SK-MEL-5 (cell line): ENCODE data around the gene SEMA3D. TPM values are rescaled to one million over a fixed set of nuclear protein-coding genes. Genes with fewer than 3 reads are reported as not detected.

Experiments
- DNase-seq: peaks from one replicate; pipeline ENCODE4 v3.0.0-alpha.2; 2016; ENCODE audit warnings: low read depth, low spot score
- in situ Hi-C: cut with HindIII; loops from 2 replicates; pipeline ENCODE4 v1.10.0; 2016; ENCODE audit warnings: low sequenced_read_pairs, high pct_unique_total_duplicates, low pct_unique_long_range_greater_than_20kb
- total RNA-seq: library from RNA; depleted of rRNA; stranded (reverse); fragments of >200 nt; shearing (Covaris generic); gene quantifications from 2 replicates; pipeline ENCODE4 v1.2.3, GENCODE V29; 2014

The SEMA3D gene
- total RNA-seq, 1 experiment from 2014 or later, result 0.95 TPM

DNA sequence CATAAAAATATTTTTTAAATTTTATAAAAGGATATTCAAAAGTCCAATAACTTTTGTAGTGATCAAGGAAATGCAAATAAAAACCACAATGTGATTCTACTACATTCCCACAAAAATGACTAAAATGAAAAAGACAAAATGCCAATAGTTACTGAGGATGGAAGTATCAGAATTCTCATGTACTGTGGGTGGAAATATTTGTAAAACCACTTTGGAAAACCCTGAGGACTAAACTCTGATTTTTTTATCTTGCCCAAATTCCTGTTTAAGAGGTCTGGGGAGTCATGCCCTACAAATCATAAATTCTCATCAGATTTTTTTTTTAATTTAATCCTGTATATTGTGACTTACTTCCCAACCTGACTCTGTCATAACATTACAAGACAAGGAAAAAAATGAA, 9.8 kb upstream of the SEMA3D start:
- no peak for DNase-seq
- in situ Hi-C loops, result no loop called here

DNA sequence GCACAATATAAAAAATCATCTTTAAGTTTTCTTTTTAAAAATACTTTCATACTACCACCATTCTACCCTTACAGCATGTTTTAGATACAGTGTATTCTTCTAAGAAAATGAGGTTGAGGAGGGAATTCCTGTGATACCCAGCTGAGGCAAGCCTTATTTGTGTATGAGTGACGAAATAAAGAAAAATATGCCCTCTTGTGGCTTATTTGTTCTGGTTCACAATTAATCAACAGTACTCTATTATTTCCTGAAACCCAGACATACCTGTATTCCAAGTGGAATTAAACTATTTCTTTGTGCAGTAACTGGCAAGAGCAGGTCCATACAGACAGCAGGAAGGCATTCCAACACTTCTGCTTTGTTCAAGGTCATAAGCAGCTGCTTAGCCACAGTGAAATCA, 4.5 kb upstream of the SEMA3D start:
- DNase-seq, result peak; percentile 69
- in situ Hi-C loops, result no loop called here

DNA sequence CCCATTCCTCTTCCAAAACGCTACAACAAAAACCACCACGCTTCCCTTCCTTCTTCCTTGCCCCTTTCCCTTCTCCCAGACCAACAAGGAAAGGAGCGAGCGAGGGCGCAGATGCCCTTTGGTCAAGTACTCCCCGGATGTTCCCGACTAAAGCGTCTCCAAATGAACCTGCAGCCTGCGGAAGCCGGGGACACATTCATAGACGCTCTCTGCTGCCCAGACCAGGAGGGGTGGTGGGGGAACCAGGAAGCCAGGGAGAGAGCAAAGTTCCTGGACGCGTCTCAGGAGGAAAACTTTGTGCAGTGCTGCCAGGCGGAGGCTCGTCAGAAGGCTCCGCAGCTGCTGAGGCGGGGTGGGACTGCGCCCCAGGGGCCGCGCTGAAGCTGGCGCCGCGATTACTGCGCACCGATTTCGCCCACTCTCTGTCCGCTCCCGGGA, 754 bp downstream of the SEMA3D start:
- peak; percentile 37 for DNase-seq
- in situ Hi-C loops, result no loop called here

DNA sequence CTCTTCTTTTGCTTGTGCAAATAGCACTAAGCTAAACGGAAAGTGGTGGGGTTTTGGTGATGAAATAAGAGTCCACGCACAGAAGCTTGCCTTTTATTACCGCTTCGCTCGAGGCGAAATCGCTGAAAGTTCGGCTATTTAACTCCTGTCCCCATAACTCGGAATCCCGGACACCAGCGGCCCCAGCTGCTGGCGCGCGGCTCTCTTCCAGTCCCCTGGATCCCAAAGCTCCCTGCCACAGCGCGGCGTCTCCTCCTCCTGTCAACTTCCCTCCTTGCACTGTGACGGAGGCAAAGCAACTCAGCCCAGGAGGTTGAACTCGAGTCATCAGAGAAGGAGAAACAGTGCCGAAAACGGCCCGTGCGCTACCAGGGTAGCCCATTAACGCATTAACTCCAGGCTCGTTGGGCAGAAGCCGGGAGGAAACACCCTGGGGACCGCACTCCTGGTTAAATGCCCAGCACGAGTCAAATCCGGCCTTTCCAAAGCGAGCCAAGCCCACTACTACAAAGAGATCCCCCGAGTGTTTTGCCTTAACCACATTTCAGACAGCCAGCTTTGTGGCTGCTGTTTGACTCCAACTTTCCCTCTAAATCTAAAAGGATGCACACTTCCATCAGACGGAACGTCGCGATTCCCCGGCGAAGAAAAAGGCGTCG, 1.3 kb downstream of the SEMA3D start:
- in situ Hi-C loops, result no loop called here
- peak; percentile 65 for DNase-seq

DNA sequence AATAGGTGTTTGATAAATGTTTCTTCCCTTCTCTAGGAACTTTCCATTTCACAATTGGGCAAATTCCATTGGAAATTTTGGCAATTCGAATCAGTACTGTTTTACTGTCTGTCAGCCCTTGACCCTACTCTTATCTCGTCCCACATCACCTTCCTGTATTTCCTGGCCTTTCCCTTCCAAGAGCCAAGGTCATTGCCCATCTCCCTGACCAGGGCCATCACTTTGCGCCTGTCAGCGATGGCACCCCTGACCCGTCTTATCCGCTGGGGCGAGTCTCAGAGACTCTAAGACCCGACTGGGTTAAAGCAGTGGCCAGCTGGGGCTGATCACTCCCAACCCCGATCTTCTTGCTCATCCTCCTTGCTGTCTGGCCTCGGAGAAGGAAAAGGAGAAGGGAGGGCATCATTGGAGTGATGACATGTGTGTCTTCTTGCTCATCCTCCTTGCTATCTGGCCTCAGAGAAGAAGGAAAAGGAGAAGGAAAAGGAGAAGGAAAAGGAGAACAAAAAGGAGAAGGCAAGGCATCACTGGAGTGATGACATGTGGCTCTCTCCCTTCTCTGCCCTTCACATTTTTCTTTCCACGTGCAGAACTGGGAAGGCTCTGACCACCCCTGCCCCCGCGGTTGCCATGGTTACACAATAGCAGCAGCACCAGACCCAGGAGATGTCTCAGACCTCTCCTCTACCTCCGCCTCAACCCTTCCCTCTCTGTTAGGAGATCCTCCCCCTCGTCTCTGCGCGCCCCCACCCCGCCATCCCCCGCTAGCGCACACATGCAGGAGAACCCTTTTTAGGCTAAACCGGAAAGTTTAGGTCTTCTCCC, 2.0 kb downstream of the SEMA3D start:
- in situ Hi-C loops, result no loop called here
- peak; percentile 28 for DNase-seq

DNA sequence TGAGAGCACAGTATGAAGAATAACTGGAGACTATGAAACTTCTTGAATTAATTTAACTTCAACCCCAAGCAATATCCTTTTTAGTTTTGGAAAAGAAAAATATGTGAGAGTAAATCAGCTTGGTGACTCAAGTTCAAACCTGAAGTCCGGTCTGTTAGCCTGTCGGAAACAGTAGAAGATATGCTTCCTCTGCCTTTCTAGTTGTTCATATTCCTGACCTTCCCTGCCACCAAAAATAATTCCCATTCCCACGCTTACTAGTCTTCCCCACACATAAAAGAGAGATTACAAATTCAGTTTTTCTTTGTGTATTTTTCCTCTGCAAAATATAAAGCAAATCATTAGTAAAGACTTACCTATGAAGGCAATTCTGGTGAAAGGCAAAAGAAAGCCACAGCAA, 3.6 kb downstream of the SEMA3D start:
- DNase-seq, result no peak

DNA sequence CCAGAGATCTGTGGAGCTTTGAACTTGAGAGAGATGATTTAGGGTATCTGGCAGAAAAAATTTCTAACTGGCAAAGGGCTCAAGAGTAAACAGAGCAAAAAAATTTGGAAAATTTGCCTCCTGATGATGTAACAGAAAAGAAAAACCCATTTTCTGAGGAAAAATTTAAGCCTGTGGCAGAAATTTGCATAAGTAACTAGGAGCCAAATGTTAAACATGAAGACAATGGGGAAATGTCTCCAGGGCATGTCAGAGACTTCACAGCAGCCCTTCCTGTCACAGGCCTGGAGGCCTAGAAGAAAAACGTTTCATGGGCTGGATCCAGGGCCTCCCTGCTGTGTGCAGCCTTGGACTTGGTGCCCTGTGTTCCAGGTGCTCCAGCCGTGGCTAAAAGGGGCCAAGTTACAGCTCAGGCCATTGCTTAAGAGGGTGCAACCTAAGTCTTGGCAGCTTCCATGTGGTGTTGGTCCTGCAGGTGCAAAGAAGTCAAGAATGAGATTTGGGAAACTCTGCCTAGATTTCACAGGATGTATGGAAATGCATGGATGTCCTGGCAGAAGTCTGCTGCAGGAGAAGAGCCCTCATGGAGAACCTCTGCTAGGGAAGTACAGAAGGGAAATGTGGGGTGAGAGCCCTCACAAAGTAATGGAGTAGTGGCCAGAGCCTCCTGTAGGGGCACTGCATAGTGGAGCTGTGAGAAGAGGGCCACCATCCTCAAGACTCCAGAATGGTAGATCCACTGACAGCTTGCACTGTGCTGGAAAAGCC, 8.1 kb downstream of the SEMA3D start:
- DNase-seq, result no peak
- in situ Hi-C loops, result no loop called here

More for the DNA sequence above, 3.6 kb downstream of the SEMA3D start:
- in situ Hi-C loops, result no loop called here

DNA sequence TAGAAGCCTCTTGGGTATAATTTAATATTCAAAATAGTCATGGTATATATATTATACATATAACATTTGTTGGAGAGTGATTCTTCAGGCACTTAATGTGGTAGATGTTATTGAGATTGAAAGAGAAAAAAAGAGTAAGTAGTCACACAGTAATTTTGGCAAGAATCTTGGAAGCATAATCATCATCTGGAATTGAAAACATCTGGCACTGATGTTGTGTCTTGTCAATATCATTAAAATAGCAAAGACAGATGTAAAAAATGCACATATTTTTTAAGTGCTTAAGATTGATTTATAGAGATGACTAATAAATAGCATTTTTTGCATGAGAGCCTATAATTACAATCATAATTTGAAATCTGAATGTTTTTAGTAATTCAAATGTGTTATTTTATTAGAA, 9.5 kb downstream of the SEMA3D start:
- DNase-seq, result no peak
- in situ Hi-C loops, result no loop called here

DNA sequence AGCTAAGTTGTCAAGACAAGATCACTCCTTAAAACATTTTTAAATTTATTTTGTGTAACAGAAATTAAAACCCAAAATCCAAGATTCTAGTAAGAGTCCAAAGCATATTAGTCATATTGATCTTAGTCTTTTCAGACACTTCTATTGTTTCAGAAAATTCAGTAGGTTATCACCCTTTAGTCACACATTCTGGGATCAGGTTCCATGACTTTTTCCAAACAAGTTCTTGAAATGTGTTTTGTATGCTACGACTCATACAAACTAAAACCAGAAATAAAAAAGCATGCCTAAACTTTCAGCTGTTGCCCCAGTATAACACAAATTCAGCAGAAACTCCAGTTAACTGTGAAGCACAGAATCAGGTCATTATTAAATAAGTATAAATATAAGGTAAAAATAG, 10.7 kb downstream of the SEMA3D start:
- in situ Hi-C loops, result no loop called here
- no peak for DNase-seq

DNA sequence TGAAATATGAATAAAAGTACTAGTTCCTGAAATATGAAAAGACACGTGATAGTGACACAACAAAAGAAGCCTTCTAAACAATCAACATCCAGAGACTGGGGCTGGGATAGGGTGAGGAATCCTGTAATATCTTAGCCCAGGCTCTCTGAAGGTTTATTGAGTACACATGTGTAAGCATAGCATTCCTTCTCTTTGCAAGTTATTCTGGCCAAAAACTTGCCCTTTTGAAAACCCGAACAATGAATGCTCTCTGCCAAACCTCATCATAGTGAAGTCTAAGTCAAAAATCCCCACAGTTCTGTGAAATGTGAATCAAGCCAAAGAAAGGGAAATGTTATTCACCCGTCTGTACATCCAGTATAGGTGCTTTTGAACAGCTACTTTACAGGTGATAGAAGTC, 11.6 kb downstream of the SEMA3D start:
- peak; percentile 56 for DNase-seq
- in situ Hi-C loops, result no loop called here

DNA sequence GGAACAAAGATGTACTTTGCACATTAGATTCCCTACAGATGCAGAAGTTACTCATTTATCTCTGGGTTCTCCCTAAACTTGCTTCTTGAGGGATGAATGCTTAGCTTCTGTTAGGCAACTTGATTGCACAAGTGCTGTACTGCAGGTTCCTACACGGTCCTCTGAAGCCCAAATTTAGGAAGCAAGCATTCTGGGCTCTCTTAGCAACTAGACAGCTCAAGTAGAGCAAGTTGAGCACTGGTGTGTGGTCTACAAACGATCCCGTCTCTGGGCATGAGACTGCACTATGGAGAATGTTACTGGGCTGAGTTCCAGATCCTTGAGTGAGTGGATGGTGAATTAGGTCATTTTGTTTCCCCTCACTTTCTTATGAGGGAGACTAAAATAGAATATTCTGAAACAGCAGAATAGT, 14.3 kb downstream of the SEMA3D start:
- peak; percentile 31 for DNase-seq
- in situ Hi-C loops, result no loop called here

DNA sequence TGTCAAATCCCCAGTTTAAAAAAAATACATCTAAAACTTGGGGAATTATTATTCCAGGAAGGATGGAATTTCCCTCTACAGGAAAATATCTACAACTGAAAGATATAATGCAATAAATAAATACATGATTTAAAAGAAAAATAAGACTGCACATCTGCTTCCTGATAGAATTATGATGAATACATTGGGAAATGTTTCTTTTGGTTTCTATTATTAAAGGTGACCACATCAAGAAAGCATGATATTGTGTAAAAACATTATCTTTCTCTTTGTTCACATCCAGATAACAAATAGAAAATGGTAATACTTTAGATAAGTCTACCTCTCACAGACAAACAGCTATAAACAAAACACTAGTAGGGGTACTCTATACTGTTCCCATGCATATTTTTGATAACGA, 19.2 kb downstream of the SEMA3D start:
- no peak for DNase-seq
- in situ Hi-C loops, result no loop called here

DNA sequence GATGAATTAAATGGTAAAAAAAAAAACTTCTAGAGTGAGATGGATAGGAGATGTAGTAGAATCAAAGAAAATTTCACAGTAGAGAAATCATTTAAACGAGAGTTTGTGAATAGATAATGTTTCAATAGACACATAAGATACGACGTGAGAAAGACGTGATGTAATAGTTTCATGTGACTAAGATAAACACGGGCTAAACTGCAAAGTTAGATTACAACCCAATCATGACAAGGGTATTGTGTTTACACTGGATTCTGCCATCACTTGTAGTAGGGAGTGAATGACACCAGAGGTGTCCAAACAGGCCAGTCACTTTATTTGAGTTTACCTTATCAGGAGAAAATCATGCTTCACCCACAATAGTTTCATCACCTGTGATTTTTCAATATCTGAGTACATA, 21.6 kb downstream of the SEMA3D start:
- DNase-seq, result no peak
- in situ Hi-C loops, result no loop called here

DNA sequence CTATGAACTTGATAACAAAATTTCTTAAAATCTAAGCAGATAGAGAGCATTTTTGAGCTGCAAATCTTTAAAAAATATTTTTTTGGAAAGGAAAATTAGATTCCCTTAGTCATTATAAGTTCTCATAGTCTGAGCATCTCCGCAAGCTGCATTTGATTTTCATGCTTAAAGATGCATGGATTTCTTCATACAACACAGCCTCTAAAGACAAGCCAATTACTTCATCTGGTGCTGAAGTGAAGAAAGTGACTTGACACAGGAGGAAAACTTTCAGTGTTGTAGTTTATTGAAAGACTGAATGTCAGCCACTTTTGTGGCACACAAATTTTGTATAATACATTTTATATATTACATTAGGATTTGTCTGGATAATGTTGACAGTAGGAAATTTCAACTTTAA, 22.5 kb downstream of the SEMA3D start:
- no peak for DNase-seq
- in situ Hi-C loops, result no loop called here

DNA sequence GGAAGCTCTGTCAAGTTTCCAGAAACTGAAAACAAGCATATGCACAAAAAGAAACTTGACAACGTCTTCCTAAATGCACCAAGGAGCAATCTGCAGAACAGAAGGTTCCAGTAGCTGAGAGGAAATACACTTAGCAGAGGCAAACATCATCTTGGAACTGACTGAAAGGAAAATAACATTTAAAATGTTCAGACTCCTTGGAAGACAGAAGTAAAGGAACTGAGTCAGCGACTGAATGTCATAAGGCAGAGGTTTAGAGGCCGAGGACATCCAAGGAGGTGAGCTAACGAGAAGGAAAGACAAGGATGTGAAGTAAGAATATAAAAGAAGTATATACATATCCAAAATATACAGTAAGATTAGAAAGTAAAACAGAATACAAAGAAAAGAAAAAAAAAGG, 24.1 kb downstream of the SEMA3D start:
- DNase-seq, result no peak
- in situ Hi-C loops, result no loop called here

DNA sequence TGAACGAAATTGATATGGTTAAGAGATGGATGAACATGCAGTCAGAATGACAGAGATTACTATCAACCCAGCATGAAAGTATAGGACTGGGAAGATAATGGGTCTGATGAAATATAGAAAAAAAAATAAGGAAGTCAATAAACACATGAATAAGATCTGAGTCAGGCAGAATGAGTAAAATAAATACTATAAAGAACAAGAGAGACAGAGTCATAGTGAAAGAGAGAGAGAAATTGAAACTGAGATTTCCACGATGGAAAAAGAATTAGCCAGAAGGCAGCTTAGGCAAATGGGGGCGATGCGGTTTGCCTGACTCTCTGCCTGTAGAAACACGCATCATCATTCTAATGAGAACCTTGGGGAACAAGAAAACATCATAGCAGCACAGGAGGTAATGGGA, 26.6 kb downstream of the SEMA3D start:
- in situ Hi-C loops, result no loop called here
- DNase-seq, result no peak

DNA sequence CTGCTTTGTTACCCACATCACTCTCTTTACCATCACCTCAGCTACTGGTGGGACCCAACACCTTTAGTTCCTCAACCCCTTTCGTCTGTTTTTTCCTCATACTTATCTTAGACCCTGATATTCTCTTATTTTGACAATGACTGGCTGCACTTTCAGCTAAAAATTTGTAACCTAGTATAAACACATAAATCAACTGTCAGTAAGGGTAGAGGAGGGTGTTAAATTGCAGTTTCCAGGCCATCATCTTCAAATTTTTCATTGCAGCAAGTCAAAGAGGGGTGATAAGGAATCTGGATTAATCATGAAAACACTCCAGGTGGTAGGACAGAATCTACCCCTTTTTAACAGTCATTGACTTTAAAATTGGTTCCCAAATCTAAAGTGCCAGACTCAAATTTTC, 27.9 kb downstream of the SEMA3D start:
- no peak for DNase-seq
- in situ Hi-C loops, result no loop called here

DNA sequence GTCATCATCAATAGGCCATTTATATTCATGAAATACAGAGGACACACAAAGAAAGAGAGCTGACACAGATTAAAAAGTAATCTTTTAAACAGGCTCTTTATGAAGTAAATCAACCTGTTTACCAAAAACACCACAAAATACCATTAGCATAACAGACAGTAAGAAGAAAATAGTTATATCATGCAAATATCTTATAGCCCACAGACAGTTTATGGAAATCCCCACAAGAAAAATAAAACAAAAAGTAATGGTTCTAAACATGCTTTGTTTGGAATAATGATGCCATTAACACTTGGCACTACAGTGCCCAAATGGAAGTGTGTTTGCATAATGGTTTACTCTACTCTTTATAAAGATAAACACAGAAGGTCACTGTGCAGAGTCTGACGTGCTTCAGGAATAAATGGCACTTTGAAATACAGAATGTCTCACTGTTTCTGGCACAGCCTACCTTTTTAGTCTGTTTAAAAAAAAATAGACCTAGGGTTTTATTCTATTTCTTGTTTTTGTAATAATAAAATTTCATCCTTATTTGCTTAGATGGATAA, 30.1 kb downstream of the SEMA3D start:
- peak; percentile 61 for DNase-seq
- in situ Hi-C loops, result no loop called here
